GM12878 (cell line): ENCODE results near the gene SSBP3. TPM values are rescaled to one million over a fixed set of nuclear protein-coding genes. Genes with fewer than 3 reads are reported as not detected.

ENCODE experiments used
- ATAC-seq: fragments of 200-7000 bp; cut with Tn5 transposase; 3 replicates; pipeline ENCODE4 v1.9.1; 2020; ENCODE audit warnings: mild to moderate bottlenecking, moderate library complexity
- BruUV-seq: library from RNA; stranded (reverse); fragments of 400-500 nt; replicated peaks from 2 replicates; lab custom pipeline; 2021; lab: Mats Ljungman, UMichigan
- CTCF ChIA-PET: fragments of 300-600 bp; sonication (Branson Sonifier 250); formaldehyde crosslinking; extraction: SDS; loops from one replicate; lab custom pipeline; 2021; ENCODE audit warnings: inconsistent platforms; lab: Yijun Ruan, JAX
- POLR2A ChIA-PET: fragments of 350-600 bp; formaldehyde crosslinking; extraction: SDS; loops from one replicate; lab custom pipeline; 2021; ENCODE audit warnings: inconsistent platforms; lab: Charles Lee
- RAD21 ChIA-PET: fragments of 300-600 bp; sonication (Branson Sonifier 250); formaldehyde crosslinking; loops from one replicate; lab custom pipeline; 2023; ENCODE audit warnings: antibody characterized with exemption; ENCODE audit not compliant: unreplicated experiment; lab: Charles Lee
- SMC1A ChIA-PET: fragments of 300-600 bp; sonication (Branson Sonifier 250); formaldehyde crosslinking; loops from one replicate; lab custom pipeline; 2023; ENCODE audit not compliant: unreplicated experiment, uncharacterized antibody; lab: Charles Lee
- DNase-seq: peaks from one replicate; pipeline ENCODE4 v3.0.0-alpha.2; 2011; ENCODE audit warnings: low read depth, low spot score
- FAIRE-seq: peaks from 3 replicates; lab custom pipeline; 2011; peaks lifted over from hg19 to GRCh38; lab: Jason Lieb, UNC
- H2AFZ ChIP-seq: 2 replicates; pipeline ENCODE4 v1.6.0; 2011; ENCODE audit warnings: low read depth, low read length, control low read depth; ENCODE audit not compliant: control insufficient read depth
- H3K27ac ChIP-seq: 2 replicates; pipeline ENCODE4 v1.5.1; 2011; ENCODE audit warnings: control low read depth; ENCODE audit not compliant: control insufficient read depth, insufficient read depth
- H3K27me3 ChIP-seq, 2 experiments: replicated peaks in 1 of 2; 2 replicates each; pipeline versions ENCODE4 v1.6.0 to v1.6.1; 2011; ENCODE audit warnings: low read length in 1 of 2; ENCODE audit not compliant: control insufficient read depth in 2 of 2, insufficient read depth in 2 of 2
- H3K36me3 ChIP-seq, 2 experiments: 2 replicates each; pipeline ENCODE4 v1.5.1; 2011; ENCODE audit warnings: low read length in 1 of 2; ENCODE audit not compliant: control insufficient read depth in 2 of 2, insufficient read depth in 2 of 2
- H3K4me1 ChIP-seq: 2 replicates; pipeline ENCODE4 v1.6.1; 2011; ENCODE audit warnings: mild to moderate bottlenecking, low read length, moderate library complexity, mixed read lengths; ENCODE audit not compliant: control insufficient read depth, insufficient read depth
- H3K4me2 ChIP-seq: 2 replicates; pipeline ENCODE4 v1.6.0; 2011; ENCODE audit warnings: control low read depth; ENCODE audit not compliant: control insufficient read depth, insufficient read depth
- H3K4me3 ChIP-seq: fragments of 200-600 bp; sonication (generic); 2 replicates; pipeline ENCODE4 v1.5.1; 2016
- H3K79me2 ChIP-seq: 2 replicates; pipeline ENCODE4 v1.6.0; 2011; ENCODE audit warnings: low read length; ENCODE audit not compliant: control insufficient read depth, insufficient read depth
- H3K9ac ChIP-seq: 2 replicates; pipeline ENCODE4 v1.8.0; 2011; ENCODE audit warnings: low read length, control low read depth, mixed read lengths; ENCODE audit not compliant: control insufficient read depth, insufficient read depth
- H3K9me3 ChIP-seq: replicated peaks from 3 replicates; pipeline ENCODE4 v1.5.1; 2011; ENCODE audit warnings: mild to moderate bottlenecking, low read length; ENCODE audit not compliant: control insufficient read depth, insufficient read depth
- H4K20me1 ChIP-seq: 2 replicates; pipeline ENCODE4 v1.6.0; 2011; ENCODE audit not compliant: control insufficient read depth, insufficient read depth
- ATF2 ChIP-seq: IDR thresholded peaks from 2 replicates; pipeline ENCODE4 v1.6.1; 2012; ENCODE audit warnings: low read length, inconsistent platforms
- CBFB ChIP-seq: IDR thresholded peaks from 2 replicates; pipeline ENCODE4 v1.6.1; 2016; ENCODE audit warnings: antibody characterized with exemption, low read depth
- CBX3 ChIP-seq: fragments of 200-600 bp; sonication (generic); IDR thresholded peaks from 2 replicates; pipeline ENCODE4 v1.6.1; 2016; ENCODE audit warnings: low read depth, borderline replicate concordance
- CREB1 ChIP-seq: IDR thresholded peaks from 2 replicates; pipeline ENCODE4 v1.6.1; 2012; ENCODE audit warnings: low read depth, mild to moderate bottlenecking, inconsistent platforms
- GABPA ChIP-seq: IDR thresholded peaks from 2 replicates; pipeline ENCODE4 v1.6.1; 2014; ENCODE audit warnings: antibody characterized with exemption, low read depth, mild to moderate bottlenecking, inconsistent platforms
- HDAC6 ChIP-seq: fragments of 200-600 bp; sonication (generic); IDR thresholded peaks from one replicate; pipeline ENCODE4 v1.8.0; 2017; ENCODE audit warnings: antibody characterized with exemption; ENCODE audit not compliant: unreplicated experiment
- HDGF ChIP-seq: fragments of 450-650 bp; IDR thresholded peaks from 2 replicates; pipeline ENCODE4 v1.6.1; 2016; ENCODE audit warnings: antibody characterized with exemption
- IKZF2 ChIP-seq, 2 experiments: fragments of 450-650 bp; IDR thresholded peaks; 2 replicates each; pipeline ENCODE4 v1.6.1; 2017; ENCODE audit warnings: mild to moderate bottlenecking in 2 of 2, moderate library complexity in 2 of 2
- KDM1A ChIP-seq: fragments of 200-600 bp; sonication (generic); IDR thresholded peaks from 2 replicates; pipeline ENCODE4 v1.6.1; 2016; ENCODE audit warnings: borderline replicate concordance
- MTA3 ChIP-seq: IDR thresholded peaks from 2 replicates; pipeline ENCODE4 v1.6.1; 2012; ENCODE audit warnings: low read length, inconsistent platforms, borderline replicate concordance
- PAX8 ChIP-seq: fragments of 450-650 bp; IDR thresholded peaks from 2 replicates; pipeline ENCODE4 v1.6.1; 2017; ENCODE audit warnings: mild to moderate bottlenecking, moderate library complexity
- RCOR1 ChIP-seq: conservative IDR thresholded peaks from 2 replicates; pipeline ENCODE4 v1.6.1; 2012; ENCODE audit warnings: low read depth, low read length, improper control_type of control experiment
- SIN3A ChIP-seq: IDR thresholded peaks from 2 replicates; pipeline ENCODE4 v1.6.1; 2012; ENCODE audit warnings: low read depth, low read length, improper control_type of control experiment
- SIX5 ChIP-seq: IDR thresholded peaks from 2 replicates; pipeline ENCODE4 v1.6.1; 2011; ENCODE audit warnings: mild to moderate bottlenecking, low read depth, low read length, moderate library complexity; ENCODE audit not compliant: severe bottlenecking
- SRF ChIP-seq, 2 experiments: IDR thresholded peaks; 2 replicates each; pipeline ENCODE4 v1.6.1; 2011; ENCODE audit warnings: low read depth in 2 of 2, low read length in 2 of 2, mild to moderate bottlenecking in 1 of 2, moderate library complexity in 1 of 2
- TBL1XR1 ChIP-seq: IDR thresholded peaks from 2 replicates; pipeline ENCODE4 v1.6.1; 2012; ENCODE audit warnings: low read depth, low read length, improper control_type of control experiment
- ZNF24 ChIP-seq: fragments of 450-650 bp; IDR thresholded peaks from 2 replicates; pipeline ENCODE4 v1.6.1; 2017; ENCODE audit warnings: antibody characterized with exemption, mild to moderate bottlenecking
- ZZZ3 ChIP-seq: IDR thresholded peaks from 2 replicates; pipeline ENCODE4 v1.6.1; 2011; ENCODE audit warnings: low read depth; ENCODE audit not compliant: control insufficient read depth, insufficient read length
- WGBS: methylation state at CpG from one replicate; pipeline ENCODE4 v1.1.6; 2016; ENCODE audit warnings: low lambda C conversion rate; ENCODE audit not compliant: insufficient replicate concordance, insufficient coverage; ENCODE audit errors: missing lambda C conversion rate; 5-methylcytosine and 5-hydroxymethylcytosine counted together
- in situ Hi-C: fragments of 300-500 bp; cut with MboI; formaldehyde crosslinking; loops from 9 replicates; pipeline ENCODE4 v1.14.3; 2018; ENCODE audit warnings: mixed read lengths
- intact Hi-C: fragments of 100-400 bp; cut with micrococcal nuclease; formaldehyde crosslinking; loops from one replicate; pipeline ENCODE4 v1.14.2; 2022; ENCODE audit not compliant: unreplicated experiment
- polyA plus RNA-seq, 11 experiments: library from polyadenylated mRNA; depleted of rRNA in 4 of 11; unstranded in 6 of 11; stranded (reverse) in 5 of 11; fragments of >200 nt; fragmentation: Nextera tagmentation in 4 of 11; fragmentation: Illumina TruSeq in 1 of 11; extraction: Ambion mirVana in 4 of 11; extraction: Trizol in 1 of 11; gene quantifications; 1 replicate in 1 of 11; 2 replicates in 10 of 11; pipeline versions ENCODE4 v1.2.1 to v1.2.3, GENCODE V29; 2011 to 2016; ENCODE audit warnings: inconsistent platforms in 2 of 11, missing spikeins in 2 of 11, low read depth in 1 of 11
- total RNA-seq, 4 experiments: library from RNA; depleted of rRNA in 3 of 4; stranded (reverse); fragments of >200 nt in 3 of 4; fragmentation: Illumina TruSeq in 1 of 4; extraction: Trizol in 1 of 4; gene quantifications; 2 replicates each; pipeline versions ENCODE4 v1.2.1 to v1.2.3, GENCODE V29; 2013 to 2021

SSBP3 gene
- total and polyA plus RNA-seq, 10 of the 15 experiments (the other 5 are each of a cell fraction or from before 2014, with no cell fraction given): 4.1 to 51.7 (median 17.1) TPM

GRCh38 chr1:54300401-54300800, 105.8 kb downstream of the SSBP3 start:
- no peak for ATAC-seq
- ChIA-PET POLR2A (no interaction called here), SMC1A (no interaction called here), RAD21 (no interaction called here), CTCF (no interaction called here)
- no TSS peak for BruUV-seq
- no peaks in the 10 kb centered on the region for H3K27me3 ChIP-seq
- H3K9ac ChIP-seq: no peak overlapping the region
- peaks cover 2% of the 10 kb centered on the region; the same call in 1 of the 2 replicates for H3K79me2 ChIP-seq
- no peak overlapping the region for H3K27ac ChIP-seq
- in situ Hi-C loops (no loop called here), intact Hi-C loops (no loop called here)
- no peak overlapping the region for H3K4me3 ChIP-seq
- DNase-seq: no peak
- FAIRE-seq: no peak
- no peaks in the 10 kb centered on the region for H3K9me3 ChIP-seq
- H3K4me1 ChIP-seq: no peaks in the 10 kb centered on the region
- H3K4me2 ChIP-seq: no peak overlapping the region
- no peak overlapping the region for H2AFZ ChIP-seq
- TF ChIP-seq MTA3: no peak
- WGBS: 92% methylated on average over 7 of the region's 7 CpGs
- no peaks in the 10 kb centered on the region for H4K20me1 ChIP-seq
- peaks cover 0 to 1% of the 10 kb centered on the region in 2 experiments; a peak in 3 of 4 replicates for H3K36me3 ChIP-seq

DNA sequence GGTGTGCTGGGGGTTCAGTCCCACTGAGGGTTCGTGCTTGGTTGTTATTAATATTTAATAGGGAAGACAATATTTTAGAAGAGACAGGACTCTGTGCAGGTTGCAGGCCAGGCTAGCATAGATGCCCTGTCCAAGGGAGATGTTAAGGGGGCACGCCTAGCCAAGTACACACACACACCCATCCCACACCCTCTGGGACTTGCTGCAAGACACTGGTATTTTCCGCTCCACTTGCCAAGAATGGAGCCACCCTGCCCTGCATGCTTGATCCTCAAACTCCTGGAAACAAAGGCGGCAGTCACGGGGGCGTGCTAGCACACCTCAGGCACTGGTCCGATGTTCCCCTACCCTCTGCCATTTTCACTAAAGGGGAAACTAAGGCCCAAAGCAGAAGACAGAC, 107.2 kb downstream of the SSBP3 start:
- in situ Hi-C loops: no loop called here
- no peak overlapping the region for H3K4me3 ChIP-seq
- no peaks in the 10 kb centered on the region for H3K27me3 ChIP-seq
- no peak overlapping the region for H3K9ac ChIP-seq
- RAD21 ChIA-PET: no interaction called here
- SMC1A ChIA-PET: no interaction called here
- 83% methylated on average over 7 of the region's 7 CpGs for WGBS
- H3K79me2 ChIP-seq: peaks cover 2% of the 10 kb centered on the region; the same call in 1 of the 2 replicates
- FAIRE-seq (no peak), DNase-seq (no peak), ATAC-seq (no peak)
- H4K20me1 ChIP-seq: peaks cover 2% of the 10 kb centered on the region; the same call in 1 of the 2 replicates
- no peaks in the 10 kb centered on the region for H3K4me1 ChIP-seq
- no peaks in the 10 kb centered on the region; a peak in 1 of 4 replicates for H3K36me3 ChIP-seq
- POLR2A ChIA-PET: interaction anchor here (0.5 kb wide), 1 partner anchor 90 kb away, joined by 4 read pairs; no protein-coding TSS in a partner anchor
- no peak overlapping the region for H2AFZ ChIP-seq
- CTCF ChIA-PET: interaction anchor here (0.8 to 1.0 kb wide), 2 partner anchors 8 to 10 kb away, joined by 3 read pairs; no protein-coding TSS in a partner anchor
- intact Hi-C loops: no loop called here
- BruUV-seq: no TSS peak
- H3K9me3 ChIP-seq: no peaks in the 10 kb centered on the region
- H3K4me2 ChIP-seq: no peak overlapping the region
- H3K27ac ChIP-seq: no peak overlapping the region
- no peak for TF ChIP-seq GABPA
- no peak for TF ChIP-seq HDAC6
- TF ChIP-seq KDM1A: no peak
- no peak for TF ChIP-seq CBX3
- no peak for TF ChIP-seq CBFB
- no peak for TF ChIP-seq RCOR1
- TF ChIP-seq SIX5: no peak
- no peak for TF ChIP-seq CREB1
- TF ChIP-seq SRF (IDR thresholded peaks at IDR 0.05; ENCODE audit: low read depth in 2 of 2, low read length in 2 of 2): no peak
- no peak for TF ChIP-seq ATF2
- TF ChIP-seq PAX8: no peak
- no peak for TF ChIP-seq IKZF2 (IDR thresholded peaks at IDR 0.05)
- TF ChIP-seq ZZZ3: no peak
- no peak for TF ChIP-seq HDGF
- no peak for TF ChIP-seq SIN3A
- no peak for TF ChIP-seq ZNF24
- no peak for TF ChIP-seq TBL1XR1
